RWPE1 (cell line): ENCODE measurements around the gene MIPEP.
A peak's percentile ranks its signal among the peaks of the same experiment; 100 is the strongest.

Source experiments
- CTCF ChIA-PET: fragments of 350-600 bp; sonication (Branson Sonifier 250); formaldehyde crosslinking; extraction: SDS; loops from one replicate; lab custom pipeline; 2021; lab: Yijun Ruan, JAX
- POLR2A ChIA-PET: fragments of 400-600 bp; formaldehyde crosslinking; extraction: SDS; loops from one replicate; lab custom pipeline; 2020; ENCODE audit warnings: antibody characterized with exemption; ENCODE audit not compliant: low non-redundant PET; lab: Yijun Ruan, JAX
- DNase-seq: peaks from one replicate; pipeline ENCODE4 v3.0.0; 2012; ENCODE audit warnings: low spot score
- H3K27ac ChIP-seq: fragments of 450-650 bp; 2 replicates; pipeline ENCODE4 v1.5.1; 2017
- TF ChIP-seq, protein P1 (sequence below): fragments of 450-650 bp; conservative IDR thresholded peaks from 2 replicates; pipeline ENCODE4 v1.5.1; 2017; ENCODE audit warnings: low read depth, mild to moderate bottlenecking

MIPEP gene

GRCh38 chr13:23777575-23777870 lies 111.7 kb downstream of the MIPEP start:
- ChIA-PET CTCF (interaction anchor here (0.6 kb wide), 2 partner anchors 62 to 121 kb away, joined by 4 to 6 read pairs; no protein-coding TSS in a partner anchor), POLR2A (no interaction called here)
- TF ChIP-seq, protein P1, sequence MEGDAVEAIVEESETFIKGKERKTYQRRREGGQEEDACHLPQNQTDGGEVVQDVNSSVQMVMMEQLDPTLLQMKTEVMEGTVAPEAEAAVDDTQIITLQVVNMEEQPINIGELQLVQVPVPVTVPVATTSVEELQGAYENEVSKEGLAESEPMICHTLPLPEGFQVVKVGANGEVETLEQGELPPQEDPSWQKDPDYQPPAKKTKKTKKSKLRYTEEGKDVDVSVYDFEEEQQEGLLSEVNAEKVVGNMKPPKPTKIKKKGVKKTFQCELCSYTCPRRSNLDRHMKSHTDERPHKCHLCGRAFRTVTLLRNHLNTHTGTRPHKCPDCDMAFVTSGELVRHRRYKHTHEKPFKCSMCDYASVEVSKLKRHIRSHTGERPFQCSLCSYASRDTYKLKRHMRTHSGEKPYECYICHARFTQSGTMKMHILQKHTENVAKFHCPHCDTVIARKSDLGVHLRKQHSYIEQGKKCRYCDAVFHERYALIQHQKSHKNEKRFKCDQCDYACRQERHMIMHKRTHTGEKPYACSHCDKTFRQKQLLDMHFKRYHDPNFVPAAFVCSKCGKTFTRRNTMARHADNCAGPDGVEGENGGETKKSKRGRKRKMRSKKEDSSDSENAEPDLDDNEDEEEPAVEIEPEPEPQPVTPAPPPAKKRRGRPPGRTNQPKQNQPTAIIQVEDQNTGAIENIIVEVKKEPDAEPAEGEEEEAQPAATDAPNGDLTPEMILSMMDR, result no peak
- no peak overlapping the region for H3K27ac ChIP-seq
- DNase-seq, result no peak

DNA sequence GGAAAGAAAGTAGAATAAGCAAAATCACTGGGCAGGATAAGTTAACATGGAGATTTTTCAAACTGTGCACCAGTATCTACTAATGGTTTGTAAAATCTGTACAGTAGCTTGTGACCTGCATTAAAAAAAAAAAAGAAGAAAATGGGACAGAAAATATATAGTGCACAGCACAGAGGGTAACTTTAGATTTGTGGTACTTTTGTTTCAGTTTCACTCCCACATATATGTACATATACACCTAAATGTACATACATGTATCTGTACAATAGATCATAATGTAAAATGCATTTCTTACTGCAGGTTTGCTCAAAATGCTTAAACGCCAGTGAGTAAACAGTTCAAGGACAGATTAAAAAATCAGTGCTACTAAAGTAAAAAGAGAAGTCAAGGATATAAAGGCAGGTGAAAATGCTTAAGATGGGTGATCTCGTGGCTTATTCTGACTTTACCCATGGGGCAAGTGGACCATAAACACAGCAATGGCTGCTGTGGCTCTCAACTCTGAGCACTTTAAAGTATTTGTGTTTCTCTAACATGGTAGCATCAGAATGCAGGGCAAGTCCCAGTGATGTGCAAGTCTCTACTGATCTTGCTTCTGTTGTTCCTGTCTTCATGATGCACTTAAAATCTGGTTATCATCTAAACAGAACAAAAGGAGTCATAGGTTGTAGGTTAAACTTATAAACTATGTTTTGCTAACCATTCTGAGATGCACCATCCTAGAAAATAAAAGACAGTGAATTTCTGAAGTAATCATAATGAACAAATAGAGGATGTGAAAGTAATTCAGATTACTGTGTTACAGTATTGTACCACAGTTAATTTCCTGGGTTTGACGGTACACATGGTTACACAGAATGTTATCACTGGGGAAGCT lies 112.3 kb downstream of the MIPEP start:
- POLR2A ChIA-PET, result no interaction called here
- DNase-seq, result no peak
- no peak overlapping the region for H3K27ac ChIP-seq
- CTCF ChIA-PET, result no interaction called here
- TF ChIP-seq, protein P1, result no peak

GRCh38 chr13:23772717-23773116 lies 116.5 kb downstream of the MIPEP start:
- POLR2A ChIA-PET, result no interaction called here
- DNase-seq, result no peak
- H3K27ac ChIP-seq, result no peak overlapping the region
- CTCF ChIA-PET, result no interaction called here
- TF ChIP-seq, protein P1, result no peak

- ChIA-PET POLR2A (no interaction called here), CTCF (interaction anchor here (1.0 kb wide), 1 partner anchor 28 kb away, joined by 4 read pairs; no protein-coding TSS in a partner anchor)
- TF ChIP-seq, protein P1, result no peak
Measured at GRCh38 chr13:23771956-23772355, 117.2 kb downstream of the MIPEP start.

DNA sequence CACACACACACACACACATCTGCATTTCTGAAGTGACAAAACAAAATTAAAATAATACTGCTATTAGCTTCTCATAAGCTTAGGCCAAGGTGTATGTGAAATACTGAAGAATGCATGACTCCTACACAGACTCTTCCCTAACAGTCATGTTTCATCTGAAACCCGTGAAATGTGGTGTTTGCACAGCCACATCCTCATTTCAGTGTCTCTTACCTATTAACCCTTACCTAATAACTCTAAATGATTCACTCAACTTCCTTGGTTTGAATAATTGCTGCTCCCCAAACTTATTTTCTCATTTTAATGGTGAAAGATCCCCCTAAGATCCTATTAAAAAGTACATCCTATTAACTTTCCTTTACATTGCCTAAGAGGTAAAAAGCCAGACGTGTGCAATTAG lies 117.6 kb downstream of the MIPEP start:
- TF ChIP-seq, protein P1, result no peak
- POLR2A ChIA-PET, result no interaction called here
- CTCF ChIA-PET, result interaction anchor here (1.0 kb wide), 1 partner anchor 28 kb away, joined by 4 read pairs; no protein-coding TSS in a partner anchor
- DNase-seq, result no peak
- no peak overlapping the region for H3K27ac ChIP-seq

More at GRCh38 chr13:23771956-23772355, 117.2 kb downstream of the MIPEP start:
- H3K27ac ChIP-seq, result no peak overlapping the region
- DNase-seq, result peak; percentile 49

DNA sequence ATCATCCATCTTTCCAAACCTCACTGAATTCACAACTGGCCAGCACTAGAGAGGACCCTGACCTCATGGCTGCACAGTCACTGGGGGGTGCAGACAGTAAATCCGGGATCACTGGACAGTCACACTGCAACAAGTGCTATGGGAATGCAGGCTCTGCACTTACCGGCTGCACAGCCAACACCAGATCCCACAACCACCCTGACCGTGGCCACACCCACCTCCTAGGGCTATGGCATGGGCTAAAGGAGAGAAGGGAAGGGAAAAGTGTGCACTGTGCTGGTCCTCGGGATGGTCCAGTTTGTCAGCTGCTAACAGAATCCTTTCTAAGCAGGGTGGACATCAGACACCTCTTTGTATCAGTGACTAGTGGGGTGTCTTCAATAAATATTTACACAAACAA lies 118.2 kb downstream of the MIPEP start:
- H3K27ac ChIP-seq, result no peak overlapping the region
- TF ChIP-seq, protein P1, result no peak
- DNase-seq, result no peak
- ChIA-PET POLR2A (no interaction called here), CTCF (no interaction called here)
